T47D (cell line): Measurements from ENCODE around the gene MEIS2.

Source experiments
- DNase-seq, 2 experiments: peaks; one replicate each; pipeline versions ENCODE4 v3.0.0 to v3.0.0-alpha.2; 2011 to 2012; ENCODE audit warnings: low read depth in 1 of 2, low spot score in 1 of 2
- JUND ChIP-seq: IDR thresholded peaks from 2 replicates; pipeline ENCODE4 v1.6.1; 2012; ENCODE audit warnings: low read depth
- in situ Hi-C: cut with HindIII; loops from 2 replicates; pipeline ENCODE4 v1.10.0; 2016; ENCODE audit warnings: low sequenced_read_pairs, low pct_unique_long_range_greater_than_20kb

Gene MEIS2

DNA sequence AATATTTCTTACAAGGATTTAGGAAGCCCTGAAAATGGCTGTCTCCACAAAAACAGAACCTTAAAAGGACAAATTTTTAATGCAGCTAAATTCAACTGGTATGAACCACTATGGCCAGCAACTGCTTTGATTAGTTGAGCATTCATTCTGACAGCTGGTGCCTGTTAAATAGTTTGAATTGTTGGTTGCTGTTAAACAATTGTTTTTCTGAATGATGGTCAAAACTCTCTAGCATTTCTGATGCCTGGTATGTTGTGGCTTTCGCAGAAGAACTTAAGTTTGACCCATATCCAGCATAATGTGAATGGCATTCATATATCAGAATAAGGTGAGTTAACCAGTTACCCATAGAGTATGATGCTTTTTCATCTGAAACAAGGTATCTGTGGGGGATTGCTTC lies 138.4 kb downstream of the MEIS2 start:
- no peak for TF ChIP-seq JUND
- in situ Hi-C loops, result no loop called here
- no peak for DNase-seq

DNA sequence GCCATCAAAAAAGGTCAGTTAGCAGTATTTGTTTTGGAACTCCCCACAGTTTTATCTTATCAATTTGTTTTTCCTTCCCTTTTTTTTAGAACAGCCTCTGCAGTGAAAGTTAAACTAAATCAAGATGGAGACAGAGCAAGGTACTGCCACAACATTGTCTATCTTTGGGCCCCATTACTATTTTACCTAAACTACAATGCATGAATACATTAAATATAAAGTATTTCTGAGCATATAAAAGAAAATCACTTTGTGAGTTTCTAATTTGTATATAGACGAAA lies 139.5 kb downstream of the MEIS2 start:
- in situ Hi-C loops, result no loop called here
- TF ChIP-seq JUND, result no peak
- no peak for DNase-seq

DNA sequence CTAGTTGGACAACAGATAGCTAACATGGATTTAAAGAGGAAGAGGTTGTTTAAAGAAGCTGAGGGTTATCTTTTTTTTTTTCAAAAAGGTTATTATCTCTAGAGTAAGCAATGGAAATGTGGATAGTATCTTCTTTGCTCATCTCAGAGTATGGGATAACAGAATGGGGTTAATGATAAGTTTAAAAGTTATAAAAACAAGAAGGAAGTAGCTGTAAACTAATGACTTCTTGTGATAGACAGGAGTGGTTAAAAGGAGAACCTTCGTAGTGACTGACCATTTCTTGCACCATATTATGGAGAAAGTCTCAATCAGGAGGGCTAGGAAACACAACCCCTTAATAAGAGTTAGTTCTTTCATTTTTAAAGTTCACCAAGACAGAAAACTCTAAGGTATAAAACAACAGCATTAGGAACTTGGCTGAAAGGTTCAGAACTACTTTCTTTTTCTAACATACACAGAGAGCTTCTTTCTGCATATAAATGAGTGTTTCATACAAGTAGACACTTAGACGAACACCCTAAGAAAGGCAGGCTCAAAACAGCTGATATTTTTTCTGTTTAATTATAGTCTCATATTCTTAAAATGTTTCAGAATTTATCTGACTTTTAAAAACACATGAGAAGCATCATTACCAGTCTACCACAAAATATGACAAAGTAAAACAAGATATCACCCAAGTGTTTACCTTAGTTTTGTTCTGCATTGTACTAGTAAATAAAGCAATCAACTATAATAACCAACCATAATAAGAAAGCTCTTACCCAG lies 140.0 kb downstream of the MEIS2 start:
- no peak for TF ChIP-seq JUND
- no peak for DNase-seq
- in situ Hi-C loops, result no loop called here

DNA sequence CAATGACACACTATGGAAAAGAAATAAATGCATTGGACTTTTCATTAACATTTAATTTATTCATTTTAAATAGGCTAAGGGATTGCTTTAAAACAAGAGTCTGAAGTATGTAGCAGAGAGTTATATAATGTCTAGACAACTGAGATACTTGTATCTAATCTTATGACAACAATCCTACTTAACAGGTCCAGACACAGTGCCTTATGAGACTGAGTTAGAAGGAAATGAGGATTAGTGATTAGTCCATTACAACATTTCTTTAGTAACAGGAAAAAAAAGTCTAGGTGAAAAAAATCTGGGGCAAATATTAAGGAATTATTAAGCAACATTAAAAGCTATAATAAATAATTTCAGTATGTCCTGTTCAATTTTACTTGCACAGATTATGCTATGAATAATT lies 140.6 kb downstream of the MEIS2 start:
- no peak for DNase-seq
- no peak for TF ChIP-seq JUND
- in situ Hi-C loops, result no loop called here

DNA sequence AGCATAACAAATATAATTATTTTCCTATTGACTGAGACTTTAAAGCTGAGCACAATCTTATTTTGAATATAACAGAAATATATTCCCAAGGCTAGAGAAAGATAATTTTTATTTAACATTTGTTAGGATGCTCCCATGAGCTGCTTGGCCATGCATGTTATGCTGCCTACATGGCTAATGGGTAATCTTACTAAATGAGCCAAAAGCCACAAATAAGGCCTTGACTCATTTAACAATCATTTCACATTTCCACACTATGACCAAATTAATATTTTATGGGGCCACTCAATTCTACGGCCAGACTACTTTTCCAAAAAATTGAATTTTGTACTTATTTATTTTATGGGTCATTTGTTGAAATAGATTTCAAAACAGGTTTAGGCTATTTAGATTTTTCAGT lies 141.7 kb downstream of the MEIS2 start:
- no peak for DNase-seq
- in situ Hi-C loops, result no loop called here
- TF ChIP-seq JUND, result no peak

DNA sequence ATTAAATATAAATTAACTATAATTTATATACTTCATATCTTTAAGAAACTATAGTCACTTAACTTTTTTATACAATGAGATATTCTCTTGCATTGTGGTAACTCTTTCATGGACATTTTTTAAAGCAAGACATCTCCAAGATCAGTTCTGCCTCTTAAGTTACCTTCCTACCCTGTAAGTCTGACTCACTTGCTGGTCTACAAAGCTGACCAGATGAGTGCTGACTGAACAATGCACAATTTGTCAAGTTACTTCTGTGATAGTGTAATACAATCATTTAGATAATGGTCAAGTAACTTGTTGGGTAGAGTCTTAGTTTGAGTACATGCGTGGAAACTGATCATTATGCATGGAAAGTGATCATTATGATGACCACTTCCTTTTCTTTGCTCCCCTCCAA lies 145.9 kb downstream of the MEIS2 start:
- no peak for TF ChIP-seq JUND
- in situ Hi-C loops, result no loop called here
- no peak for DNase-seq

DNA sequence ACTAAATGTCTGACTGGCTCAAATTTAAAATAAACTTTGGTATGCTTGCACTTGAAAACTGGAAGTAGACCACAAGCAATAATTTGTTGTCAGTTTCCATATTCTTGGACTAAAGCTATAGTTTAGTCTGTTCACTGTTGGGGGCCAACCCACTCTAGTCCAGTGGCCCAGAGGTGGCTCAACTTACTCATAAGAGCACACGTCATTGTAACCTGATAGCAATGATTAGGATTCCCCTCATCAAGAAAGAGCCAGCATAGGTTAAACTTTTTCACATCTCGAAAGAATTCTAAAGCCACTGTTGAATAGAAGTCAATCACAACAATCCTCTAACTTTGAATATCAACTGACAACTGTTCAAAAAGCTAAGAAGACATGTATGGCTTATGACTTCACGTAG lies 147.0 kb downstream of the MEIS2 start:
- TF ChIP-seq JUND, result no peak
- DNase-seq, result no peak
- in situ Hi-C loops, result no loop called here

DNA sequence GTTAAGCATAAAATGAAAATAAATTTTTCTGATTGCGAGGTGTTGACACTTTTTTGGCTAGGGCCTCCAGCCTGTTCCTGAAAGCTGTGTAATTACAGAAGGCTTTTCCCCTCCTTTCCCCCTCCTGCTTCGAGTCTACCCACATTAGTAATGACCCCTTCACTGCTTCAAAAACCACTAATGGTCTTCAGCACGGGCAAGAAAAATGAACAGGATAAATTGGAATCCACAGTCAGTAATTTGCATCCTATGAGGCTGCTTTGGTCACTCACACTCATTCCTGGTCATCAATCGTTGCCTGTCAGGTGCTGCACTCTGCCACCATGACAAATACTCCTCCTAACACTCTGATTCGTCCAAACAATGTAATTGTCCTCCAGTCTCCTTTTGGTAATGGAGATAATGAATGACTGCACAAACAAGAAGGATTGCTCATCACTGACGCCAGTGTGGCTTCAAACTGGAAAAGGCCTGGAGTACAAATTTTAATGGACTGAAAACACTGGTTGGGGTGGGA lies 148.6 kb downstream of the MEIS2 start:
- DNase-seq, result peak in 1 of 2 experiments; percentile 6
- in situ Hi-C loops, result no loop called here
- no peak for TF ChIP-seq JUND

DNA sequence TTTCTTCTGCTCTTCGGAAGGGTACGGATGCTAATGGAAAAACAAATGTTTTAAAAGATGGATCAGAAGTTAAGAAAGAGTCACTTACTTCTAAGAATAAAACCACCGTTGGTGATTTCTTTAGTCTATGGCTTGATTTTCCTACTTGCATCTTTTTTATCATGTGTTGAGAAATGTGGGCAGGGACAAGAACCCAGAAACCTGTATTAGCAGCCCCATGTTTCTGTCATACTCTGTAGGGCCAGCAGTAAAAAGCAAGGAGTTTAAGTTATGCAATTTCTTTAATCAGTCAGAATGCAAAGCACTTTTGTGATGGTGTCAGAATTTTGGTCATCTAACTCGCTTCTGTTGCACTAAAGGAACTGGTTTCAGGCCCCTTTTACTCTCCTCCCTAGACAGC lies 150.0 kb downstream of the MEIS2 start:
- TF ChIP-seq JUND, result no peak
- in situ Hi-C loops, result no loop called here
- no peak for DNase-seq

DNA sequence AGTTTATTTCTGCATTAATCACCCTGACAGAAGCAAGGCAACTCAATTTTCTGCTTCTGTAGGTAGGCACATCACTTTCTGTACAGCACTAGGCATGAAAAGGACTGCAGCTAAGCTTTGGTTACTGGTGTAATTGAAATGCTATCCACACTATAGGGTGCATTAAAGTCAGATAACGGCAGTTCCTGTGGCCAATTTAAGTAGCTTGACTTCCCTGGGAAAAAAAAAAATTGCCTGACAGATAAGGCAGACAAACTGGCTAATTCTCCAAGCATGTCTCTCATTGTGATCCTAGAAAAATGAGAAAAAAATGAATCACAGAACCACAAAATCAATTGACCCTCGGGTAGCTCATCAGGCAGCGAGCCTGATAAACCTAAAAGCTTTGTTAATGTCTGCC lies 151.4 kb downstream of the MEIS2 start:
- no peak for TF ChIP-seq JUND
- in situ Hi-C loops, result no loop called here
- DNase-seq, result no peak

DNA sequence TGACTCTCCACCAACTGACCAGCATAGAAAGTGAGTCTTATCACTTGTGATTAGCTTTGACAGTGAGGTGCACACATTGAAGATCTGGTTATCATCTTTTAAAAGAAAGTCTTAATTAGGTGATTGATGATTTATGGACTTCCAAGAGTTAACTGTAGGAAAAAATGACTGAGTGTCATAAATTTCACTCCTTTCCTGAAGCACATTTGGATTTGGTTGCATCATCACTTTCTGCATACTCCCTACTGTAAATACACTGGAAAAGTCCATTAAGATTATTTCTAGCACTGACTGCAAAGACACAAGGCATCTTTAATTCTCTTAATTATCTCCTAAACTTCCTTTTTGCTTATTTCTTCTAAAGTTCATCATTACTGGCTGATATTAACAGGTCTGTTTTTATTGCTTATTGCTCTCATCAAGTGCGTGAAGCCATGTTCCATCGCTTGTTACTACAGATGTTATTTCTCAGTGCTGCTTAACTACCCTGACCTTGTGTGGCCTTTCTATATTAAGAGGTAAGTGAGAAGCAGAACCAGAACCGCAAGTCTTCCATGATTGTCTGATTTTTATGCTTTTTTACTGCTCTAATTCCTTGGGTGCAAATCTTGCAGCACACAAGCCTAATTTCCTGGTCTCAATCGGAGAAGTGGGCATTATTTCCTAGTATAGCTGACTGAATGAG lies 153.2 kb downstream of the MEIS2 start:
- TF ChIP-seq JUND, result no peak
- no peak for DNase-seq
- in situ Hi-C loops, result no loop called here

DNA sequence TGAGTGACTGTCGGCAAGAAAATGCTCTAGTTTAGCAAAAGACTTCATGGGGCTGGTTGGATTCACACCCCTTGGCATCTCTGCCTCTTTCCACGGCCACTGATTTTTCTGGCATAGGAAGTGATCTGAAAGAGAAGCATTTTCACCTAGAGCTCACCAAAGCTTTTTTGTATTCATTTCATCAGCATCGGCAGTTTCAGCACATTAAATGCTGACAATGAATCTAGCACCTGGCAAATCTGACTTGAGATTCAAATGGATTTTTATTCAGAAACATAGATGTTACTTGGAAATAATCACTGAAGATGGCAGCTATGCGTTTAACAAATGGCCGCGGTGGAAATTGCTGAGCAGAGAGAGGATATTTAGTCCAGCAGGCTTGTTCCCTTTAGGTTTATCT lies 155.9 kb downstream of the MEIS2 start:
- no peak for DNase-seq
- TF ChIP-seq JUND, result no peak
- in situ Hi-C loops, result no loop called here

DNA sequence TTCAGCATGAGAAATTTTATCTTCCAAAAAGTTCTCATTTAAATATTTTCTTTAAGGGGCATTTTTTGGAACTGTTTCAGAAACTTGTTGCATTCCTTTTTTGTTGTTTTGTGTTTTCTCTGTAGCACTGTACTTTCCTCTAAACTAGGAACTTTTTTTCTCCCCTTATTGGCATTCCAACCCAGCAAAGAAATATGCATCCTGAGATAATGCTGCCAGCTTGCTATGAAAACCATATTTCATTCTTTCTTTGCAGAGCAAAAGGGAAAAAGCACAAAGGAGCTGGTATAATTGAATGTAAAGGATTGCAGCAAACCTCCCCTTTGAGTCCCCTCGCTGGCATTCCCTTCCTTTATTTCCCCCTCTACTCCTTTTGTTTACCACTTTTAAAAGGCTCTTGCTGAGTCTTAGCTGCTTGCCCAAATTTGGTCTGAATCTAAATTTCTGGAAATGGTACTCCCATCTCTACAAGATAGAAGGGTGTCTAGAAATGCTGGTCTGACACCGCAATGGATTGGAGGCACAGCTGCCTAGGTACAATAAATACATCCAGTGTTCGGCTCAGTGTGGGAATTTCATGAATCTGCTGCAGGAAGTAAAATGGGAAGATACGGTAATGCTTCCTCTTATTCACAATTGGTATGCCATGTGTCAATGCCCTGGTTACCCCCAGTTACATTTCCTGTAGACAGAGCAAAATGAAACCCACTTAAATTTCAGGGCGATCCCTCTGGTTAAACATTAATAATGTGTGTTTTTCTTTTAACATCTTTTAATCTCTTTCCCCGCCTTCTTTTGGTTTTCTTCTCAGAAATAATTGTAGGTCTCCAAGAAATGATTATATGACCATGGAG lies 156.6 kb downstream of the MEIS2 start:
- in situ Hi-C loops, result no loop called here
- no peak for TF ChIP-seq JUND
- no peak for DNase-seq
